CD4-positive, alpha-beta T cell treated with Interleukin-6 at 100 ng/mL for 8 hours (primary cell): ENCODE data around the gene GADD45B.

Experiments
- DNase-seq: peaks from one replicate; pipeline ENCODE4 v3.0.0-alpha.2; 2020; ENCODE audit warnings: mixed read lengths, low spot score

Gene GADD45B, protein sequence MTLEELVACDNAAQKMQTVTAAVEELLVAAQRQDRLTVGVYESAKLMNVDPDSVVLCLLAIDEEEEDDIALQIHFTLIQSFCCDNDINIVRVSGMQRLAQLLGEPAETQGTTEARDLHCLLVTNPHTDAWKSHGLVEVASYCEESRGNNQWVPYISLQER

GRCh38 chr19:2475702-2476450 lies at the start of gene GADD45B:
Gene GADD45B, plus strand, starts transcription at chr19:2476127. Its CDS starts 232 bp downstream, at chr19:2476359.
- peak; percentile 97 for DNase-seq

DNA sequence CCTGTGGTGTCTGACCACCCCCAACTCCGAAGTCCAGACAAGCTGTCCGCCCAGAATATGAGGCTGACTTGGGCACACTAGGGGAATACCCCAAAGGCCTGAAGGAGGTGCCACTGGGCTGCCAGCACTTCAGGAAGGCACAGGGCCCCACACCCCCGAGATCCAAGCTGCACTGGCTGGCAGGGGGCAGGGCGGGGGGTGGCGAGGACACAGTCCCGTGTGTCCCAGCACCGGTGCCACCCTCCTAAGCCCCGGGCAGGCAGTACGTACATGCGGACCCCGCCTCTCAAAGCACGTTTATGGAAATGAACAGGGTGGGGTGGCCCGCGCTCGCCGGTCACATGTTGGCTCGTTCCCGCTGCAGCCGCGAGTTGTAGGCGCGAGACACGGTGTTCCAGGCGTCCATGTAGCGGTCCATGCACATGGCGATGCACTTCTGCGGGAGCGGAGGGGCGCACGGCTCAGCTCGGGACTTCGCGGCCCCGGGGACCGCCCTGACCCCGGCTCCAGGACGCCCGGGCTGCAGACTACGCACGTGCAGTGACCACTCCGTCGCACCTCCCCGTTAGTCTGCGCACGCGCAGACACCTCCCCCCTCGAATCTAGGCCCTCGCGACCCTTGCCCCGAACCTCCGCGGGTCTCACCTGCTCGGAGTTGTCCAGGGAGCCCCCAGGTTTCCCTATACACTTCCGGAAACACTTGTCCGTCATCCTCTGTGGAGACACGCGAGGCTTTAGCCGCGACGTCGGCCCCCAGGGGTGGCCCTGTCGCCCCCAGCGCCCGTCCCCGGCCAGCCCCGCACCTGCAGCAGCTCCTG lies 49.1 kb upstream of the GADD45B start:
- no peak for DNase-seq

- peak; percentile 95 for DNase-seq
Observed at GRCh38 chr19:2427429-2428320, 48.3 kb upstream of the GADD45B start, which contains the start of gene TIMM13. Gene TIMM13, minus strand, starts transcription at chr19:2427586. Its CDS starts 53 bp downstream, at chr19:2427533.

GRCh38 chr19:2428321-2428690 lies 47.6 kb upstream of the GADD45B start:
- no peak for DNase-seq

- DNase-seq: no peak
Observed at GRCh38 chr19:2428756-2429711, 46.9 kb upstream of the GADD45B start.

DNA sequence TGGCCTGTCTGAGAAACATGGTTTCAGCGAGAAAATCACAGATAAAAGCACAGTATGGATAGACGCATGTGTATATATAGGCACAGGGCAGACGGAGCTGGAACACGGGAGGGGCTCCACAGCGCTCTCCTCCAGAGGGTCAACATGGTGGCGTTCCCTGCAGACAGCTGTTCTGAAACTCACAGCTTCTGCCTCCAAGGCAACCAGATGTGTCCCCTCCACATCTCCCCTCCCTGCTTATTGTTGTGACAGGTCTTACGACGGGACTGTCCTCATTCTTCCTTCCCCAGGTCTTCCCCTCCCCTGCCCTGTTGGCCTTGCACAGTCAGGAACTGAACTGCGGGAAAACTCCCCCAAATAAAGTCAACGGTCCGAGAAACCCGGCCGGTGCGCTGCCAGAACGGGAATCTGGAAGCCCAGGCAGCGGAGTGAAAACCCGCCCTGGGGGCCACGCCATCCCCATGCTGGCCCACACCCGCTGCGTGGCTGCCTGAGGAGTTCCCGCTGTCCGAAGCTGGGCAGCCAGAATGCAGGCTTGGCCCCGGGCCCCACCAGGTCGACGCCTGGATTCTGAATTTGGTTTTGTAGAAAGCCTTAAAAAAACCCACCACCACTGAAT lies 45.9 kb upstream of the GADD45B start:
- DNase-seq: no peak

- DNase-seq: no peak
Observed at GRCh38 chr19:2431318-2432055, 44.4 kb upstream of the GADD45B start.

GRCh38 chr19:2432131-2432848 lies 43.6 kb upstream of the GADD45B start:
- no peak for DNase-seq

DNA sequence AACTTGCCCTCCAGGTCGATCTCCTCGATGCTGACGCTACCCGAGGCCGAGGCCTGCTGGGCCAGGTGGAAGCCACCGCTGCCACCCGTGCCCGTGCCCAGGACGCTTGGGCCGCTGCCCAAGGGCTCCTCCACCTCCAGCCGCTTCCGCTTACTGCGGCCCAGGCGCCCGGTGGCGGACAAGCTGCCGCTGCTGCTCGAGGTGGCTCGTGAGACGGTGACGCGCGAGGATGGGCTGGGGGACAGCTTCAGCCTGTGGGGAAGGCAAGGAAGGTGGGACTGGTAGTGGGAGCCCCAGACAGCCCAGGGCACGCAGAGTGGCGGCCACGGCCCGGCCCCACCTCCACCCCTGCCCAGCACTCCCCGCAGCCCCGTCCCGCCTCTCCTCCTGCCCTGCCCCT lies 42.1 kb upstream of the GADD45B start:
- DNase-seq: no peak

DNA sequence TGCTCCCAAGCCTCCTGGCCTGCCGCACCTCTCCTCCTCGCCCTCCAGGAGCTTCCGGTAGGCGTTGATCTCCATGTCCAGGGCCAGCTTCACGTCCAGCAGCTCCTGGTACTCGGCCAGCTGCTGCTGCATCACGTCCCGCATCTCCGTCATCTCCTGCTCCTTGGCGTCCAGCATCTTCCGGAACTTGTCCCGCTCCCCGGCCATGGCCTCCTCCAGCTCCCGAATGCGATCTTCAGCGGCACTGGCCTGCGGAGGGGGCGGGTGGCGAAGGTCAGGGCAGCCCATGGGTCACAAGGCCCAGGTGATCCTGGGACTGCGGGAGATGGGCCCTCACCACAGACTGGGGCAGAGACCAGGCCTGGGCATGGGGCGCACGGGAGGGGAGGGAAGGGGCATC lies 41.7 kb upstream of the GADD45B start:
- DNase-seq: no peak

- no peak for DNase-seq
Observed at GRCh38 chr19:2434721-2435265, 41.1 kb upstream of the GADD45B start.

DNA sequence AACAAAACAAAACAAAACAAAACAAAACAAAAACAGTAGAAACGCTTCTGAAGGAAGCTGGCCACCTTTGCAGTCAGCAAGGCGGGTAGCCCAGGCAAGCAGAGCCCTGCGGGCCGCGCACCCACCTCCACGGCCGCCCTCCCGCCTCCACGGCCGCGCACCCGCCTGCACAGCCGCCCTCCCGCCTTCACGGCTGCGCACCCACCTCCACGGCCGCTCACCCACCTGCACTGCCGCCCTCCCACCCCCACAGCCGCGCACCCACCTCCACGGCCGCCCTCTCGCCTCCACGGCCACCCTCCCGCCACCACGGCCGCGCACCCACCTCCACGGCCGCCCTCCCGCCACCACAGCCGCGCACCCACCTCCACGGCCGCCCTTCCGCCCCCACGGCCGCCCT lies 39.5 kb upstream of the GADD45B start:
- no peak for DNase-seq

- no peak for DNase-seq
Observed at GRCh38 chr19:2436926-2437325, 39.0 kb upstream of the GADD45B start.

DNA sequence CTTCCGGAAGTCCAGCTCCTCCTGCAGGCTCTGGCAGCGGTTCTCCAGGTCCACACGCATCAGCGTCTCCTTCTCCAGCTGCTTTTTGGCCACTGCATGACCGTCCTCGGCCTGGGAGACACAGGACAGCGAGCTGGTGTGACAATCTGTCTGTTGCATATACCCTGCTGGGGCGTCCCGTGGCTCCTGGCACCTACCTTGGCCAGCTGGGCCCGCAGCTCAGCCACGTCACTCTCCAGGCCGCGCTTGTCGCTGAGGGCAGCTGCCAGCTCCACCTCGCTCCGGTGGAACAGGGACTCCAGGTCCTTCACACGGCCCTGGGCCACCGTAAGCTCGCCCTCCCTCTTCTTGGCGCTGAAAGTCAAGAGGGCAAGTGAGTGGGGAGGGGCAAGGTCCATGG lies 37.7 kb upstream of the GADD45B start:
- DNase-seq: no peak

DNA sequence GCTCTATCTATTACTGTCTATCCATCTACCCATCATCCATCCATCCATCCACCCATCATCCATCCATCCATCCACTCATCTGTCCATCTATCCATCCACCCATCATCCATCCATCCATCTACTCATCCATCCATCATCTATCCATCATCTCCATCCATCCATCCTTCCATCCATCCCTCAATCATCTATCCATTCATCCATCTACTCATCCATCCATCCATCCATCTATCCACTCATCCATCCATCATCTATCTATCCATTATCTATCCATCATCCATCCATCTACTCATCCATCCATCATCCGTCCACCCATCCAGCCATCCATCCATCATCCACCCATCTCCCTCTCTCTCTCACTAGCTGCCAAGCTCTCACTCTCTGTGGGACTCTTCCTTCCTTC lies 35.4 kb upstream of the GADD45B start:
- DNase-seq: no peak

DNA sequence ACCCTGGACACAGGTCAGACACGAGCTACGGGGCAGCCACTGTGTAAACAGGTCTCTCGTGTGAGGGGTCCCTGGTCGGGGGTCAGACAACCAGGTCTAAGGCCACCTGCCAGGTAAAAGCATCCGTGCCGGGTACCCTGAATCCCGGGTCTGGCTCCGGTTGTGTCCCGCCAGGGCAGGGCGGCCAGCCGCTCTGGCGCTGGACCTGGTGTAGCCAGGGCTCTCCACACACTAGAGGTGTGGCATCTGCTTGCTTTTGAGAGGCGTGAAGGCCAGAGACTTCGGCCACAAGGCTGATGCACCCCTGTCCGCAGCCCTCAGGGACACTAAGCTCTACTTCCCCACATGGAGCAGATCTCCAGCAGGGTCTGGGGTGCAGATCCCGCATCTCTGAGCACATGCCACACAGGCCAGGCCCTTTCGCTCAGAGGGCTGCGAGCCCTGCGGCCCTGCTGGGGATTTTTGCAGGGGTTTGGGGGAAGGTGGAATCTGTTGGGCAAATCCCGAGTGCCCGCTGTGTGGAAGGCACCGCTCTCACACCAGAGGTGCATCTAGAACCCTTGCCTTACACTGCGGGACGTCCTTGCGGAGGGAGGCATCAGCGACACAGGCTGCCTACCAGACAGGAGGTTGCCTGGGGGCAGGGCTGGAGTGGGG lies 34.7 kb upstream of the GADD45B start:
- DNase-seq: no peak

DNA sequence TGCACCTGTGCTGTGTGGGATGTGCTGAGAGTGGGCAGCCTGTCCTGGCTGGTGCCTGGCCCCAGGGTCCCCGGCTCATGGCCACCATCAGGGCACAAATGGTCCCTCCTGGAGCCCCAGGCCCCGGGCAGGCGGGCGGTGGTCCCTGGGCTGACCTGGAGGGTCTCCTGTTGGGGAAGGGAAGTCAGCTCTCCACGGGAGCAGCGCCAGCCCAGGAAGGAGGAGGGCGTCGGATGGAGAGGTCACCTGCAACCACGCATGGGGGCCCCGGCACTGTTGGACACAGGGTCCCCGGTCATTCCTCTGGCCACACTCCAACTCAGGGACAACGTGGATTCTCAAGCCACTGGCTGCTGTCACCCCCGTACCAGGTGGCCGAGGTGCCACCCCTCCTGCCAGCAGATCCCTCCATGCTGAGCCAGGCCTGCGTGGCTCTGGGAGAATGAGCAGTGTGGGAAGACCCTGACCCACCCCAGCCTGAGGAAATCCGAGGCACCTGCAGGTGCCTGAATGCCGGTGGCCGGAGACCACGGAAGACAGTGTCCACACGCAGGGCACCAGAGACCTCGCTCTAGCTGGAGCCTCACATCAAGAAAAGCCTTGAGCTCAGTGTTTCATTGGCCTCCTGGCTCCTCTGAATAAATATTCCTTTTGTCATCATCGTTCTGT lies 32.7 kb upstream of the GADD45B start:
- no peak for DNase-seq

DNA sequence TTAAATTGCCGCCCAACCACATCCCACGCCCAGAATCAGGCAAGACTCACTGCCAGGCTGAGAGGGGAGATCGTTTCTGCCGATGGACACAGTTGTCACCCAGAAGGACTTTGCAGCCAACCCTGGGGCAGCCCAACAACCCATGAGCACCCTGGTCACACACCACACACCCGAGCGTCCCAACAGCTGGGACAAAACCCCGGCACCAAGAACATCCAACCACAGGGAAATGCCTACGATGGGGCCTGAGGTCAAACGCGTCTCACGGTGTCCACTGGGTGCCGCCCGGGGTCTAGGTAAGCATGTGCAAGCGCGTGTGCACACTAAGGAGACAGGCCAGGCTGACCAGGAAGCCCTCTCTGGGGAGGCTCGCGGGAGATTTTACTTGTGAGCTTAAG lies 32.1 kb upstream of the GADD45B start:
- no peak for DNase-seq
